HG02588 (cell line): ENCODE results near the gene CEP44.
"Not testable (repeated sequence)": the region's sequence is repeated elsewhere in the genome, so short reads cannot be mapped to it uniquely, and the experiment has no call there.

Source experiments
- ATAC-seq: cut with Tn5 transposase; IDR thresholded peaks from one replicate; pipeline ENCODE4 v1.9.1; 2021; ENCODE audit warnings: mild to moderate bottlenecking, moderate library complexity; ENCODE audit not compliant: unreplicated experiment

The CEP44 gene

DNA sequence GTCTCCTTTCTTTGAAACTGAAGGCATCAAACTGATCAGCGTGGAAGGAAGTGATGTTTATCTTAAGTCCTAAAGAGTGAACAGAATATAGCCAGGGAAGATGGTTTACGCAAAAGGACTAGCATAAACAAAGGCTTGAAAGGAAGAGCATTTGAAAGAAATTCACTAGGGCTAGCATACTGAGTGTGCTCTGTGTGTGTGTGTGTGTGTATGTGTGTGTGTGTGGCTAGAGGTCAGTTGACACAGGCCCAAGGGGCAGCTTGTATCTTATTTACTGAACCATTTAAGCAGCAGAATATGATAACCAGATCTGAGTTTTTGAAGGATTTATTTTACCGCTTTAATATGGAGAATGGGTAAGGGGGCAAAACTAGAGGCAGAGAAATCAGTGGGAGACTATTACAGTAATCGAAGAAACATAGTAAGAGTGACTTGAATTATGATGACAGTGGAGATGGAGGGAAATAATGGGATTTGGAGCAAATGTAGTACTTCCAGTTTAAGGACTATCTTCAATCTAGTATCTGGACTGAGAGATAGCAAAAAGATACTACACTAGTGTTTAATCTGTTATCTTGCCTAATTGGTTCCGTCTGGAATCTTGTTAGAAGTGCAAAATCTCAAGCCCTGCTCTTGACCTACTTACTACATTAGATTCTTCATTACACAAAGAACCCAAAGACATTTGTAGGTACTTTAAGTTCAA, 36.9 kb downstream of the CEP44 start:
- no peak for ATAC-seq

- ATAC-seq, result no peak
Observed at GRCh38 chr4:174324236-174324635, 40.5 kb downstream of the CEP44 start.

GRCh38 chr4:174324725-174325124, 41.0 kb downstream of the CEP44 start:
- no peak for ATAC-seq

GRCh38 chr4:174332741-174333493, 49.2 kb downstream of the CEP44 start:
- ATAC-seq, result no peak

- ATAC-seq, result peak; percentile 99
Observed at GRCh38 chr4:174334628-174335027, 50.9 kb downstream of the CEP44 start.

DNA sequence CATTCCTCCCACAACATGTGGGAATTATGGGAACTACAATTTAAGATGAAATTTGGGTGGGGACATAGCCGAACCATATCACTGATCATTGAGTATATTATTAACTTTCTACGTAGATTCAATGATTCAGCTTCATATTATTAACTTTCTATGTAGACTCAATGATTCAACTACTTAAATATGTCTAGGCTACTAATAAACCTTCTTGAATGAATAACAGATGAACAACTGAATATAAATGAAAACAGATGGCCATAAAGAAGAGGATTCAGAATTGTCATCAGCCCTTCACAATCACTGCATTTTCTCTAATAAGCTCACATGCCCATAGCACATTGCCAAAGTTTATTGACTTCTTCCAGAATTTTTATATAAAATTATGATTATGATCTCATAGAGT, 57.0 kb downstream of the CEP44 start:
- no peak for ATAC-seq

DNA sequence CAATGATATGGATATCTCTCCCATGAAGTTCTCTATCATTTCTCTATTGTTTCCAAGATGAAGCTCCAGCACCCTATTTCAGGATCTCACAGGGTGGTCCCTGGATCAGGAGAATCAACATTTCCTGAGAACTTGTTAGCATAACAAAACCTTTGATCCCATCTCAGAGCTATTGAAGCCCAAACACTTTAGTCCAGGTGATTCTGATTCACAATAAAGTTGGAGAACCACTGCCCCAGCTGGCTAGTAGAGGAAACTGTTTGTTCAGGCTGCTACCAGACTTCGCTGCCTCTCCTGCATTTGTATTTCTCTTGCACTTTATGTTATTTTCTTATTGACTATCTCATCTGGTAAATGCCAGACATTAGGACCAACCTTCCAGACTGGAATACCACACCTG, 65.4 kb downstream of the CEP44 start:
- no peak for ATAC-seq

DNA sequence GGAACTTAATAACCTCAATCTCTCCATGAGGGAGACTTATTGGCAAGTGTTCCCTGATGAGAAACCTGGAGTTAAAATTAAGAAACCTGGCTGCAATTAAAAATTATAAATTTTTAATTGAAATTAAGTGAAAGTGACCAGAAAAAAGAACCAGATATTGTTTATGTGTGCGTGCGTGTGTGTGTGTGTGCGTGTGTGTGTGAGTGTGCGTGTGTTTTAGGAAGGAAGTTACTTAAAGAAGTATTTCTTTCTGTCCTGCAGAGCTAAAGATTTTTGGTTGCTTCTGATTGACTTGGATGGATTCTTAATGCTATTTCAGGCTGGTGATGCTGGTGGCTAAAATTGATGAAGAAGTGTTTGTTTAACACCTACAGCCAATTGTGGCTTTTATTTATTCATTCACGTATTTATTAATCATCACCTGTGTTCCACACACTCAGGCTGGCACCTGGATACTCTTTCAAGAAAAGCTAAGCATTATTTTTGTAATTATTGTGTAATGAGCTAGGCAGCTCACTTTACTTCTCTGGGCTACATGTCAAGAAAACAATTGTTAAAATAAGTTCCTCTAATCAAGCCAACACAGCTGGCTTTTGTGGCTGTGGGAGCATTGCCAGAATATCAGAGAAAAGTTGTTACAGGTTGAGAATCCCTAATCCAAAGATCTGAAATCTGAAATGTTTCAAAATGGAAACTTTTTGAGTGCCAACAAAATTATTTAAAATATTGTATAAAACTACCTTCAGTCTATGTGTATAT, 68.5 kb downstream of the CEP44 start:
- no peak for ATAC-seq

DNA sequence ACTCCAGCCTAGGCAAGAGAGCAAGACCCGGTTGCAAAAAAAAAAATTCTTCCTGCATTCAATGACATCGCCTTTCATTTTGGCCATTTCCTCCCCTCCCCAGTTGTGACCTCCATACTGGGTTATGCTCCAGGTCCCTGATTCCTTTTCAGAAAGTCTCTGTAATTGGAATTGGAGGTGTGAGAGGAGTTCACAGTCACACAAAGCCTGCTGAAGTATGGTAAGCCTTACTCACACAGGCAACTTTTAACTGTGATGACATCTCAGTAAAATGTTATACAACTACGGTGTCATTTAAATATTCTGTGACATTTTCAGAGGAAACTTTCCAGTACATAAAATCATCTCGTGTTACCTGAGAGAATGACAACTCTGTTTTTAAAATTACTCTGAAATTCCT, 73.6 kb downstream of the CEP44 start:
- no peak for ATAC-seq

GRCh38 chr4:174358410-174358809, 74.7 kb downstream of the CEP44 start:
- ATAC-seq, result peak; percentile 51

GRCh38 chr4:174358829-174359228, 75.1 kb downstream of the CEP44 start:
- peak; percentile 98 for ATAC-seq

DNA sequence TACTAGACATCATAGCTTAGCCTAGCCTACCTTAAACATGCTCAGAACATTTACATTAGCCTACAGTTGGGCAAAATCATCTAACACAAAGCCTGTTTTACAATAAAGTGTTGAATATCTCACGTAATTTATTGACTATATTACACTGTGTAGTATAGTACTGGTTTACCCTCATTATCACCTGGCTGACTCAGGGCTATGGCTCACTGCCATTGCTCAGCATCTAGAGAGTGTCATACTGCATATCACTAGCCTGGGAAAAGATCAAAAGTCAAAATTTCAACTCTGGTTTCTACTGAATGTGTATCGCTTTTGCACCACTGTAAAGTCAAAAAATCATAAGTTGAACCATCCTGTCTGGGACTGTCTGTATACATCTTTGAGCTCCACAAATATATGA, 78.6 kb downstream of the CEP44 start:
- ATAC-seq, result no peak

DNA sequence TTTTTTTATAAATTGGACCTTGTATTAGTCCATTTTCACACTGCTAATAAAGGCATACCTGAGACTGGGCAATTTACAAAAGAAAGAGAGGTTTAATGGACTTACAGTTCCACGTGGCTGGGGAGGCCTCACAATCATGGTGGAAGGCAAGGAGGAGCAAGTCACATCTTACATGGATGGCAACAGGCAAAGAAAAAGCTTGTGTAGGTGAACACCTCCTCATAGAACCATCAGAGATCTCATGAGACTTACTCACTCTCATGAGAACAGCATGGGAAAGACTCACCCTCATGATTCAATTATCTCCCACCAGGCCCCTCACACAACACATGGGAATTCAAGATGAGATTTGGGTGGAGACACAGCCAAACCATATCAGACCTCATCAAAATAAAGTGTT, 80.1 kb downstream of the CEP44 start:
- ATAC-seq, result not testable (repeated sequence)

GRCh38 chr4:174365018-174365587, 81.4 kb downstream of the CEP44 start:
- ATAC-seq, result no peak

DNA sequence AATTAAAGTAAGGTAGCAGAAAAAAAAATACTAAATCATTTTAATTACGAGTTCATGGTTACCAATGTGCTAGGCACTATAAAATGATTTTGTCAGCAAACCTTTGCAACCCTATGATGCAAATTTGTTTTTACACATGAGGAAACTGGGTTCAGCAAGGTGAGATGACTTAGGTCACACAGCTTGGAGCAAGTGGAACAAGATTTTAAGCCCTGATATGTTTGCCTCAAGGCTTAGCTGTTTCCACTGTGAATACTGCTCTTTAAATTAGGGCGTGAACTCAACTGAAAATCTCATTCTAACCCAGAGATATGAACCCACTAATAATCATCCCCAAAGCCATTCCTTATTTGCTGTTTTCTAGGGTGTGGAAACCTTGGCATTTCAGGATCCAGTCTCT, 86.3 kb downstream of the CEP44 start:
- ATAC-seq, result no peak

DNA sequence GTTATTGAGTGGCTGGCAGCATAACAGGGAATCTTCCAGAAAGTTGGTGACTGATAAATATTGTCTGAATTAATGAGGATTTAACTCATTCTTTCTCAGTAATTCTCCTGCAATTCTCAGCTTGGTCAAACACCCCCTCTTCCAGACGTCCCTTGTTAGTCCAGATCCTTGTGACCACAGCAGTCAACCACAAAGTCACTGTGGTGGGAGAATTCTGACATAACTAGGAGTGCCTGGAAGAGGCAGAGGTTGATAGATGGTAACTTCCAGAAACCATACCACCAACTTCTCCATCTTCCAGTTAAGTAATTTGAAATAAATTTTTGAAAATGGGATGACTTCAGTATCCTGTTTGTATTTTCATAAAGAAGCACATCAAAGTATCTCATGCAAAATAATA, 90.1 kb downstream of the CEP44 start:
- no peak for ATAC-seq

GRCh38 chr4:174375422-174375821, 91.7 kb downstream of the CEP44 start:
- no peak for ATAC-seq

- no peak for ATAC-seq
Observed at GRCh38 chr4:174377613-174378012, 93.9 kb downstream of the CEP44 start.

DNA sequence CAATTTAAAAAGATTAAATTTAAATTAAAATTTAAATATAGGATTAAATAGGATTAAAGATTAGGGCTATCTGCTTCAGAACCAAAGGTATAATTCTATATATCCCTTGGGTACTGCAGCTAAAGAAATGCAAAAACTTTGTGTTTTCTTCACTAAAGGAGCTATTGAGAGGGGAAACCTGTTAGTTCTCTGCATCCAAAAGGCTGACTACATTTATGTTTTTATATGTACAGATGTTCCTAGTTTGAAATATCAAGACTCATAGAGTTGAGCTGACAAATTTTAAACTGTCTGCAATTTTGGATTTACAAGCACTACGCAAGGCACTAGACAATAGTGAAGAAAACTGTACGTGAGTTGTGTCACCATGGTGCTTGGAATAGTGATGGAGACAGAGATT, 95.2 kb downstream of the CEP44 start:
- no peak for ATAC-seq

DNA sequence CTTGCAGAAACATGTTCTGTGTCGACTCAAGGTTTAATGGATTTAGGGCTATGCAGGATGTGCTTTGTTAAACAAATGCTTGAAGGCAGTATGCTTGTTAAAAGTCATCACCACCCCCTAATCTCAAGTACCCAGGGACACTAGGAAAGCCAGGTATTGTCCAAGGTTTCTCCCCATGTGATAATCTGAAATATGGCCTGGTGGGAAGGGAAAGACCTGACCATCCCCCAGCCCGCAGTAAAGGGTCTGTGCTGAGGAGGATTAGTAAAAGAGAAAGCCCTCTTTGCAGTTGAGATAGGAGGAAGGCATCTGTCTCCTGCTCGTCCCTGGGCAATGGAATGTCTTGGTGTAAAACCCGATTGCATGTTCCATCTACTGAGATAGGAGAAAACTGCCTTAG, 96.5 kb downstream of the CEP44 start:
- not testable (repeated sequence) for ATAC-seq

DNA sequence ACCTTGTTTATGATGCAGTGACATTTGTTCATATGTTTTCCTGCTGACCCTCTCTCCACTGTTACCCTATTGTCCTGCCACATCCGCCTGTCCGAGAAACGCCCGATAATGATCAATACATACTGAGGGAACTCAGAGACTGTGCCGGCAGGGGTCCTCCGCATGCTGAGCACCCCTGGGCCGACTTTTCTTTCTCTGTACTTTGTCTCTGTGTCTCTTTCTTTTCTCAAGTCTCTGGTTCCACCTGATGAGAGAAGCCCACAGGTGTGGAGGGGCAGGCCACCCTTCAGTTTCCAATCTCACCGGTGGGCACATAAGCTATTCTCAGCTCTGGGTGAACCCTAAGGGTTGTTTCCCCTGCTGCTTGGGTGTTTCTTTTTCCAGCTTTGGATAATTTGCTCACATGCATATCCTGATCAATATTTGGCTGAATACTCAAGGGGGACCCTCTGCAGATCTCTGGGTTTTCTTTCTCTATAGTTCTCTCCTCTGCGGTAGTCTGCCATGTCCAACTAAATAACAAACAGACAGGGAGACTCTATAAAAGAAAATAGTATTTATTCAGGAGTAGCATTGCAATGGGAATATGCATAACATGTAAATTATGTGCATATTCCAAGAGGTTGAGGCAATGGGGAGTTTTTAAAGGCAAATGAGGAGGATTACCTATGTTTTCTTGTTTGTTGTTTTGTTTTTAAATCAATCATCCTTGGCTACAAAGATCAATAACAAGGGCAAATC, 97.2 kb downstream of the CEP44 start:
- ATAC-seq, result no peak
